GM20000 (cell line): Measurements from ENCODE around the gene UBALD1.
A peak's percentile ranks its signal among the peaks of the same experiment; 100 is the strongest.

Source experiments
- DNase-seq: peaks from one replicate; pipeline ENCODE4 v3.0.0; 2012; ENCODE audit warnings: low spot score
- TF ChIP-seq, protein P1 (sequence below): IDR thresholded peaks from 2 replicates; pipeline ENCODE4 v1.5.1; 2012; ENCODE audit warnings: mild to moderate bottlenecking, control low read depth; ENCODE audit errors: extremely low read depth, missing control alignments

UBALD1 gene

DNA sequence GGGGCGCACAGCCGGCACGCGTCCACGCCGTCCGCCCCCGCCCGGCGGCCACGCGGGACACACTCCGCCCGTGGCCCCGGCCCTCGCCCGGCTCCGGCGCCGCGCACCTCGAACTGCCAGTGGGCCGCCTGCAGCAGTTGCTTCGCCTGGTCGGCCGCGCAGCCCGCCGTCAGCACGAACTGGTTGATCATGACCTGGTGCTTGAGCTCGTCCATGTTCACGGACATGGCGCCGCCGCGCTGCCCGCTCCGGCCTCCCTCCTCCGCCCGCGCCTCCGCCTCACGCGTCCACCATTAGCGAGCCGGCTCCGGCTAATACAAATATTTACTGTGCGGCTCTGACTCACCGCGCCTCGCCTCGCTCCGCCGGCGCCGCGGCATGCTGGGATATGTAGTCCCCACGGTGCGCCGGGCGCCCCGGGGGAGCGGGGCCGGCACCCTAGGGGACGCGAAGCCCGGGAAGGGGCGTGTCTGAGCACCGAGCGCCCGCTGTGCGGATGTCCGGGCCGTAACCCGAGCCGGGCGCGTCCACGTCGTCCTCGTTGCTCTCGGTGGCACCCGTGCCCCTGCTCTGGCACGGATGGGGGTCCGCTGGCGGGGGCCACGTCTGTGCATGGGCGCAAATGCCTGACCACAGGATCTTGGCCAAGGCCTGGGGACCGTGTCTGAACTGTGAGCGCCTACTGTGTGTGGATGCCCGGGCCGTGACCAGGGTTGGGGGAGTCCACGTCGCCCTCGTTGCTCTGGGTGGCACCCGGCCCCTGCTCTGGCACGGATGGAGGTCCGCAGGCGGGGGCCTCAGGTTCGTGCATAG is at the start of gene UBALD1:
Gene UBALD1 (minus strand): TSS at position 318 of the 813 bp plus-strand sequence. CDS start 91 bp downstream, at position 227.
- TF ChIP-seq, protein P1, sequence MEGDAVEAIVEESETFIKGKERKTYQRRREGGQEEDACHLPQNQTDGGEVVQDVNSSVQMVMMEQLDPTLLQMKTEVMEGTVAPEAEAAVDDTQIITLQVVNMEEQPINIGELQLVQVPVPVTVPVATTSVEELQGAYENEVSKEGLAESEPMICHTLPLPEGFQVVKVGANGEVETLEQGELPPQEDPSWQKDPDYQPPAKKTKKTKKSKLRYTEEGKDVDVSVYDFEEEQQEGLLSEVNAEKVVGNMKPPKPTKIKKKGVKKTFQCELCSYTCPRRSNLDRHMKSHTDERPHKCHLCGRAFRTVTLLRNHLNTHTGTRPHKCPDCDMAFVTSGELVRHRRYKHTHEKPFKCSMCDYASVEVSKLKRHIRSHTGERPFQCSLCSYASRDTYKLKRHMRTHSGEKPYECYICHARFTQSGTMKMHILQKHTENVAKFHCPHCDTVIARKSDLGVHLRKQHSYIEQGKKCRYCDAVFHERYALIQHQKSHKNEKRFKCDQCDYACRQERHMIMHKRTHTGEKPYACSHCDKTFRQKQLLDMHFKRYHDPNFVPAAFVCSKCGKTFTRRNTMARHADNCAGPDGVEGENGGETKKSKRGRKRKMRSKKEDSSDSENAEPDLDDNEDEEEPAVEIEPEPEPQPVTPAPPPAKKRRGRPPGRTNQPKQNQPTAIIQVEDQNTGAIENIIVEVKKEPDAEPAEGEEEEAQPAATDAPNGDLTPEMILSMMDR, result no peak
- DNase-seq, result peak; percentile 96

DNA sequence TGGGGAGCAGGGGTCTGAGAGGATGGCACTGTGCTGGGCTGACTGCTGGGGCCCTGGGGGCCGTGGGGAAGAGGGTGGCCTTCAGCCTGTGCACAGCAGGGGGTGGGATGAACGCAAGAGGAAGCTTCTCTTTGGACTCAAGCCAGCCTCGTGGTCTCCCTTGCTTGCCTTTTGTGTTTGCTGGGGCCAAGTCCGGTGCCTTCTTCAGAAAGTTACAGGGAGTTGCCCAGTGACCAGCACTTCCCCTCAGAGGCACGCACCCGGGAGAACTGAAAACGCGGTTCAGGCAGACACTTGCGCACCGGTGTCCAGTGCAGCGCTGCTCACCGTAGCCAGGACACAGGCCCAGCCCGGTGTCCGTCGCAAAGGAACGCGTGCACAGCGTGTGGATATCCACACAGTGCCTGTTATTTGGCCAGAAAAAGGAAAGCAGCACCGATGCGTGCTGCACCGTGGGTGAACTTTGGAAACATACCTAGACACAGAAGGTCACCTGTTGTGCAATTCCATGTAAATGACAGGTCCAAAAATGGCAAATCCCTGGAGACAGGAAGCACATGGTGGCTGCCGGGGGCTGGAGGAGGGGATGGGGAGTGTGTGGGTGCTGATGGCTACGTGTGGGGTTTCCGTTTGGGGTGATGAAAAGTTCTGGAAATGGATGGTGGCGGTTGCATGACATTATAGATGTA is 49.2 kb upstream of the UBALD1 start:
- TF ChIP-seq, protein P1, result no peak
- DNase-seq, result no peak

DNA sequence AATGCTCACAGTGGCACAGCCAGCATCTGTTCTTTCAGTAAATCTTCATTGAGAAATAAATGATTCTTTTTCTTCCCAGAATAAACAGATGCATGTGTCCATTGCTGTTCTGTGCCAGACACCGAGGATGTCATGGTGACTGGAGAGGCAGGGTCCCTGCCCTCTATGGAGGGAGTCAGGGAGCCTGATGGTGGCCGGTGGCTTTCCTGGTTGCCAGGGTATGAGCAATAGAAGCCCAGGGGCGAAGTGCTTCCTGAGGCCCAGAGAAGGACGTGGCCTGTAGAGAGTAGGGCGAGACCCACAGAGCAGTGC is 48.7 kb upstream of the UBALD1 start:
- TF ChIP-seq, protein P1, result no peak
- no peak for DNase-seq

DNA sequence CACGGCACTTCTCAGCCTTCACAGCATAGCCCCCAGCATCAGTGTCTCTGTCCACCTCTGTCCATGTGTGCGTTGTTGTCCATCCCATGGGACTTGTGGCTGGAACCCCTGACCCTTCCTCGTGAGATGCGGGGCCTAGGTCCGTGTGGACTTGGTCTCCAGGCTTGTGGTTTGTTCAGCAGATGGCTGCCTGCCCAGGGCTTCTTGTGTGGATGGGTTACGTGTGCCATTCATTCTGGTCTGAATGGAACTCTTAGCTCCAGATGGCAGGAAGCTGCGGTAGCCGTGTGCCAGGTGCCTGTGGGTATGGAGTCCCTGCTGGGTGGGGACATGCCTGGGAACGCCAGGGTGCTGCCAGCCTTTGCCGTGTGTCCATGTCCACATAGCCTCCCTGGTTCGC is 47.0 kb upstream of the UBALD1 start:
- no peak for DNase-seq
- TF ChIP-seq, protein P1, result no peak

DNA sequence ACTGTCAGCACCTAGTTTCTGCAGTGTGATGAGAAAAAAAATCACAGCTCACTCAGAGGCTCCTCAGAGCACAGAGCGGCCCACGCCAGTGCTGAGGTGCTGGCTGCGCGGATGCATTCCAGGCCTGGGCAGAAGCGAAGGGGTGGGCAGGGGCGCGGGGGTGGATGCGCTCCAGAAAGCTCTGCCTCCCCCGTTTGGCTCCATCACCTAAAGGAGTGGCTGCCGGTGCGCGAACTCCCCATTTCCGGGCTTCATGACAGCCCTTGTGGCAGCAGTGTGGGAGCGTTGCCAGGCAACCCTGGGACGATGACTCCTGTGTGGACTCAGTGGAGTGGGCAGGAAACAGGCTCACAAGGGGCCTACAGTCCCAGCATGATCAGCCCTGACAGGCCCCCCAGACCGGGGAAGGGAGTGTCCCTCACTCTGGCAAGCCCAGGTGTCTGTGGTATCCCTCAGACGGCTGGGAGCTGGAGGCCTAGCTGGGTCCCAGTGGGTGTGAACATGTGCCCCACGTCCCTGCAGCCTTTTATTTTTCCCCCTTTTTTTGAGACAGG is 45.8 kb upstream of the UBALD1 start:
- DNase-seq, result peak; percentile 64
- TF ChIP-seq, protein P1, result no peak

DNA sequence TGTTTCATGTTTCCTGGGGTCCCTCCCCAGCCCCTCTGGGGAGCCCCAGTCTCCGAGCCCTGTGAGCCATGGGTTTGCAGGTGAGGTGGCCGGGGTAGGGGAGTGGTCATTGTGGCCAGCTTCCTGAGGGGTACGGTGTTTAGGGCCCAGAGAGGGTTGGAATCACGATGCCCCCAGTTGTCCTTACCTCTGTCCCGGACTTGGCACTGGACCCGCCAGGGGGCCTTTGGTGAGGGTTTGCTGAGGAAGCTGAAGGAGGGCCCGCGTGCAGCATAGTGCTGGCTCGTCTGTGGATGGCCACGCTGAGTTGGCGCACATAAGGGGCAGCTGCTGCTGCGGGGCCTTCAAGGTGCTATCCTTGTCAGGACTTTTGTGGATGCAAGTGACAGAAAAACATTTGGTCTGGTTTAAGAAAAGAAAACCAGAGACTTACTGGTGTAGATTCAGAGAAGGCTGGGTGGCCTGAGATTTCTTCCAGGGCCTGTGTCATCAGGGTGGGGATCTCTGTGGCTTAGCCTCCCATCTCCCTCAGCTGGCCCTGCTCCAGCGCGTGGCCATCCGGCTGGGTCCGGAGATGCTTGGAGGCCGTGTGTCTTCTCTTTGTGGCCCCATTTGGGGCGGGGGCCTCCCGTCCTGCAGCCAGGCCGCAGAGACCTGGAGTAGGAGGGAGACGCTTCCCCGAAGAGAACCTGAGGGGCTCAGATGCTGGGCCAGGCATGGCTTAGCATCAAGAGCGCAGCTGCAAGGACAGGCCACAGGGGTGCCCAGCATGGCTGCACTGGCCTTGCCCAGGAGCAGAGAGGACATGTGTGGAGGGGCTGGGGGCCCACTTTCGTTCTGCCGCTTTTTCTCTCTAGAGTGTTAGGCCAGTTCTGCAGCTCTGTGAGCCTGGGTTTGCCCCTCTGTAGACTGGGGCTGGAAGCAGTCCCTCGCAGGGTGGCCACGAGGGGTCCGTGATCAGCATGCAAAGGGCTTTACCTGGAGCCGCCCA is 45.0 kb upstream of the UBALD1 start:
- TF ChIP-seq, protein P1, result no peak
- DNase-seq, result no peak
